Loucy (cell line): ENCODE results near the gene RDH14.

ENCODE experiments used
- CTCF ChIP-seq: fragments of 200-600 bp; sonication (generic); conservative IDR thresholded peaks from 2 replicates; pipeline ENCODE4 v1.5.1; 2014; ENCODE audit warnings: mild to moderate bottlenecking, antibody characterized with exemption, low read length
- EZH2phosphoT487 ChIP-seq: fragments of 200-600 bp; IDR thresholded peaks from 2 replicates; pipeline ENCODE4 v1.6.1; 2018; ENCODE audit warnings: antibody characterized with exemption, mild to moderate bottlenecking, moderate library complexity, borderline replicate concordance

DNA sequence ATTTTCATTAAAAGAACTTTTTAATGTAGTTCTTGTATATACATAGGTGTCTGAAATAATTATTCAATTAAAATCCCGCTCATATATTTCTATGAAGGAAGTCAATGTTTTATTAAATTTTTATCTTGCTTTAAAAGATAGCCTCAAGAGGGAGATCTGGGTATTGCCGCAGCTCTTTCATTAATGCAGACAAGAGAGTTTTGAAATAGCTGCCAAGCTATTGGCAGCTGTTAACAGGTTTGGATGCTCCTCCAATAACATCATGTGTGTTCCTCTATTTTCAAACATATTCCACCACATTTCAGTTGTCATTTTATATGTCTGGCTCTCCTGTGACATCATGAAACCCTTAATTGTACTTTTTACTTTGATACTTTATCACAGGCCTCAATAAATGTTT lies 41.8 kb upstream of the RDH14 start:
- TF ChIP-seq CTCF (no peak), EZH2phosphoT487 (no peak)
